ENCODE data around the gene PPM1B.

The PPM1B gene

DNA sequence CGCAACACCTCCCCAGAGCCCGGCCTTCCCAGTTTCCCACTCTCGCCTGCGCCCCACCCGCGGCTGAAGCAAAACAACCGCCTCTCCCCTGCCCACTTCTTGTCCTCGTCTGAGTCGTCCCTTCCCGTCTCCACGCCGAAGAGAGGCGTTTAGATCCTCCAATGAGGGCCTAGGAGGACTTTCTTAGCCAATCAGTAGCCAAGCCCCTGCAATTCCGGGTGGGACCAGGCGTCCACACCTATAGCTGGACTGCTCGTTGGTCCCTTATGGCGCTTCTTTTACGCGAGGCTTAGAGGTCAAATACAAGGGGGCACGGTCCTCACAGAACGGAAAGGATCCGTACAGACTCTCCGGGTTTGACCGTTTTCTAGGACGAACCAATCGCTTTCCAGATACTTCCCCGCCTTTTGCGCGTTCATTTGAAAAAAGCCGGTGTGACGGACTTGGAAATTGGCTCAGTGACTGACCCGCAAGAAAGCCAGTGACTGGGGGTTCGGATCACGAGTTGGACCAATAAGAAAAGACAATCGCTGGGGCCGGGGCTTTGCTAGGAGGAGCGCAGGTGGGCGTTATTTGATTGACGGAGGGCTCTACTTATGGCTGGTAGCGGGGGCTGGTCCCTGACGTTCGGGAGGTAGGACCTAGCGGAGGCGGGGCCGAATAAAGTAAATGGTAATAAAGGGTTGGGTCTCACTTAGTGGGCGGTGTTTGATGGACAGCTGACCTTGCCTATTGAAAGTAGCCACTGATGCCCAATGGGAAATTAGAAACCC, 581 bp upstream of the PPM1B start (continued):
- TF ChIP-seq, protein P1, sequence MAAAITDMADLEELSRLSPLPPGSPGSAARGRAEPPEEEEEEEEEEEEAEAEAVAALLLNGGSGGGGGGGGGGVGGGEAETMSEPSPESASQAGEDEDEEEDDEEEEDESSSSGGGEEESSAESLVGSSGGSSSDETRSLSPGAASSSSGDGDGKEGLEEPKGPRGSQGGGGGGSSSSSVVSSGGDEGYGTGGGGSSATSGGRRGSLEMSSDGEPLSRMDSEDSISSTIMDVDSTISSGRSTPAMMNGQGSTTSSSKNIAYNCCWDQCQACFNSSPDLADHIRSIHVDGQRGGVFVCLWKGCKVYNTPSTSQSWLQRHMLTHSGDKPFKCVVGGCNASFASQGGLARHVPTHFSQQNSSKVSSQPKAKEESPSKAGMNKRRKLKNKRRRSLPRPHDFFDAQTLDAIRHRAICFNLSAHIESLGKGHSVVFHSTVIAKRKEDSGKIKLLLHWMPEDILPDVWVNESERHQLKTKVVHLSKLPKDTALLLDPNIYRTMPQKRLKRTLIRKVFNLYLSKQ (tag by site-specific recombination; IDR thresholded peaks at IDR 0.05; ENCODE audit: borderline replicate concordance): no peak
- TF ChIP-seq ZBTB8A (tag by site-specific recombination; IDR thresholded peaks at IDR 0.05): no peak
- no peak for TF ChIP-seq ZFP3 (tag by site-specific recombination; IDR thresholded peaks at IDR 0.05; ENCODE audit: low read depth)
- no peak for TF ChIP-seq ZNF23 (tag by site-specific recombination; IDR thresholded peaks at IDR 0.05; ENCODE audit: borderline replicate concordance)
- TF ChIP-seq ZNF239 (tag by site-specific recombination; IDR thresholded peaks at IDR 0.05): no peak
- TF ChIP-seq ZNF664 (tag by site-specific recombination; IDR thresholded peaks at IDR 0.05): no peak
- TF ChIP-seq, protein P2, sequence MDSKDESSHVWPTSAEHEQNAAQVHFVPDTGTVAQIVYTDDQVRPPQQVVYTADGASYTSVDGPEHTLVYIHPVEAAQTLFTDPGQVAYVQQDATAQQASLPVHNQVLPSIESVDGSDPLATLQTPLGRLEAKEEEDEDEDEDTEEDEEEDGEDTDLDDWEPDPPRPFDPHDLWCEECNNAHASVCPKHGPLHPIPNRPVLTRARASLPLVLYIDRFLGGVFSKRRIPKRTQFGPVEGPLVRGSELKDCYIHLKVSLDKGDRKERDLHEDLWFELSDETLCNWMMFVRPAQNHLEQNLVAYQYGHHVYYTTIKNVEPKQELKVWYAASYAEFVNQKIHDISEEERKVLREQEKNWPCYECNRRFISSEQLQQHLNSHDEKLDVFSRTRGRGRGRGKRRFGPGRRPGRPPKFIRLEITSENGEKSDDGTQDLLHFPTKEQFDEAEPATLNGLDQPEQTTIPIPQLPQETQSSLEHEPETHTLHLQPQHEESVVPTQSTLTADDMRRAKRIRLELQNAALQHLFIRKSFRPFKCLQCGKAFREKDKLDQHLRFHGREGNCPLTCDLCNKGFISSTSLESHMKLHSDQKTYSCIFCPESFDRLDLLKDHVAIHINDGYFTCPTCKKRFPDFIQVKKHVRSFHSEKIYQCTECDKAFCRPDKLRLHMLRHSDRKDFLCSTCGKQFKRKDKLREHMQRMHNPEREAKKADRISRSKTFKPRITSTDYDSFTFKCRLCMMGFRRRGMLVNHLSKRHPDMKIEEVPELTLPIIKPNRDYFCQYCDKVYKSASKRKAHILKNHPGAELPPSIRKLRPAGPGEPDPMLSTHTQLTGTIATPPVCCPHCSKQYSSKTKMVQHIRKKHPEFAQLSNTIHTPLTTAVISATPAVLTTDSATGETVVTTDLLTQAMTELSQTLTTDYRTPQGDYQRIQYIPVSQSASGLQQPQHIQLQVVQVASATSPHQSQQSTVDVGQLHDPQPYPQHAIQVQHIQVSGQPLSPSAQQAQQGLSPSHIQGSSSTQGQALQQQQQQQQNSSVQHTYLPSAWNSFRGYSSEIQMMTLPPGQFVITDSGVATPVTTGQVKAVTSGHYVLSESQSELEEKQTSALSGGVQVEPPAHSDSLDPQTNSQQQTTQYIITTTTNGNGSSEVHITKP (tag by site-specific recombination; IDR thresholded peaks at IDR 0.05): peak; percentile 80
- TF ChIP-seq TCF7L2 (IDR thresholded peaks at IDR 0.05; ENCODE audit: borderline replicate concordance, low read depth, low read length): no peak
- no peak for TF ChIP-seq ZSCAN30 (tag by site-specific recombination; IDR thresholded peaks at IDR 0.05)
- no peak for TF ChIP-seq ZNF791 (tag by site-specific recombination; IDR thresholded peaks at IDR 0.05)
- no peak for TF ChIP-seq GFI1B (tag by site-specific recombination; IDR thresholded peaks at IDR 0.05)
- no peak for TF ChIP-seq ZNF433 (tag by site-specific recombination; IDR thresholded peaks at IDR 0.05; ENCODE audit: low read depth)
- TF ChIP-seq, protein P3, sequence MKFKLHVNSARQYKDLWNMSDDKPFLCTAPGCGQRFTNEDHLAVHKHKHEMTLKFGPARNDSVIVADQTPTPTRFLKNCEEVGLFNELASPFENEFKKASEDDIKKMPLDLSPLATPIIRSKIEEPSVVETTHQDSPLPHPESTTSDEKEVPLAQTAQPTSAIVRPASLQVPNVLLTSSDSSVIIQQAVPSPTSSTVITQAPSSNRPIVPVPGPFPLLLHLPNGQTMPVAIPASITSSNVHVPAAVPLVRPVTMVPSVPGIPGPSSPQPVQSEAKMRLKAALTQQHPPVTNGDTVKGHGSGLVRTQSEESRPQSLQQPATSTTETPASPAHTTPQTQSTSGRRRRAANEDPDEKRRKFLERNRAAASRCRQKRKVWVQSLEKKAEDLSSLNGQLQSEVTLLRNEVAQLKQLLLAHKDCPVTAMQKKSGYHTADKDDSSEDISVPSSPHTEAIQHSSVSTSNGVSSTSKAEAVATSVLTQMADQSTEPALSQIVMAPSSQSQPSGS (tag by site-specific recombination; IDR thresholded peaks at IDR 0.05; ENCODE audit: low read depth): peak; percentile 23; the same call in 1 of the 2 replicates
- TF ChIP-seq, protein P4, sequence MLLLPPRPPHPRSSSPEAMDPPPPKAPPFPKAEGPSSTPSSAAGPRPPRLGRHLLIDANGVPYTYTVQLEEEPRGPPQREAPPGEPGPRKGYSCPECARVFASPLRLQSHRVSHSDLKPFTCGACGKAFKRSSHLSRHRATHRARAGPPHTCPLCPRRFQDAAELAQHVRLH (tag by site-specific recombination; IDR thresholded peaks at IDR 0.05): peak; percentile 5; the same call in 1 of the 2 replicates
- TF ChIP-seq, protein P5, sequence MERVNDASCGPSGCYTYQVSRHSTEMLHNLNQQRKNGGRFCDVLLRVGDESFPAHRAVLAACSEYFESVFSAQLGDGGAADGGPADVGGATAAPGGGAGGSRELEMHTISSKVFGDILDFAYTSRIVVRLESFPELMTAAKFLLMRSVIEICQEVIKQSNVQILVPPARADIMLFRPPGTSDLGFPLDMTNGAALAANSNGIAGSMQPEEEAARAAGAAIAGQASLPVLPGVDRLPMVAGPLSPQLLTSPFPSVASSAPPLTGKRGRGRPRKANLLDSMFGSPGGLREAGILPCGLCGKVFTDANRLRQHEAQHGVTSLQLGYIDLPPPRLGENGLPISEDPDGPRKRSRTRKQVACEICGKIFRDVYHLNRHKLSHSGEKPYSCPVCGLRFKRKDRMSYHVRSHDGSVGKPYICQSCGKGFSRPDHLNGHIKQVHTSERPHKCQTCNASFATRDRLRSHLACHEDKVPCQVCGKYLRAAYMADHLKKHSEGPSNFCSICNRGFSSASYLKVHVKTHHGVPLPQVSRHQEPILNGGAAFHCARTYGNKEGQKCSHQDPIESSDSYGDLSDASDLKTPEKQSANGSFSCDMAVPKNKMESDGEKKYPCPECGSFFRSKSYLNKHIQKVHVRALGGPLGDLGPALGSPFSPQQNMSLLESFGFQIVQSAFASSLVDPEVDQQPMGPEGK (tag by site-specific recombination; IDR thresholded peaks at IDR 0.05): peak; percentile 90
- TF ChIP-seq ZNF114 (tag by site-specific recombination; IDR thresholded peaks at IDR 0.05): no peak
- no peak for TF ChIP-seq ZNF169 (tag by site-specific recombination; IDR thresholded peaks at IDR 0.05)
- TF ChIP-seq ZNF155 (tag by site-specific recombination; IDR thresholded peaks at IDR 0.05): no peak
- TF ChIP-seq ZNF776 (tag by site-specific recombination; IDR thresholded peaks at IDR 0.05; ENCODE audit: borderline replicate concordance): no peak
- TF ChIP-seq ZXDB (tag by site-specific recombination; IDR thresholded peaks at IDR 0.05): peak; percentile 99
- no peak for TF ChIP-seq ZNF132 (tag by site-specific recombination; IDR thresholded peaks at IDR 0.05; ENCODE audit: borderline replicate concordance)
- 0 out of 2 replicates have a peak, but pooled peaks have one; percentile 13 for TF ChIP-seq ZNF366 (tag by site-specific recombination; conservative IDR thresholded peaks at IDR 0.05)
- no peak for TF ChIP-seq ZBTB21 (tag by site-specific recombination; IDR thresholded peaks at IDR 0.05)
- TF ChIP-seq, protein P6, sequence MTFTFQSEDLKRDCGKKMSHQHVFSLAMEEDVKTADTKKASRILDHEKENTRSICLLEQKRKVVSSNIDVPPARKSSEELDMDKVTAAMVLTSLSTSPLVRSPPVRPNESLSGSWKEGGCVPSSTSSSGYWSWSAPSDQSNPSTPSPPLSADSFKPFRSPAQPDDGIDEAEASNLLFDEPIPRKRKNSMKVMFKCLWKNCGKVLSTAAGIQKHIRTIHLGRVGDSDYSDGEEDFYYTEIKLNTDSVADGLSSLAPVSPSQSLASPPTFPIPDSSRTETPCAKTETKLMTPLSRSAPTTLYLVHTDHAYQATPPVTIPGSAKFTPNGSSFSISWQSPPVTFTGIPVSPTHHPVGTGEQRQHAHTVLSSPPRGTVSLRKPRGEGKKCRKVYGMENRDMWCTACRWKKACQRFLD (tag by site-specific recombination; IDR thresholded peaks at IDR 0.05): no peak
- no peak for TF ChIP-seq ZNF626 (tag by site-specific recombination; IDR thresholded peaks at IDR 0.05)
- TF ChIP-seq ZNF157 (tag by site-specific recombination; IDR thresholded peaks at IDR 0.05): no peak
- TF ChIP-seq, protein P7, sequence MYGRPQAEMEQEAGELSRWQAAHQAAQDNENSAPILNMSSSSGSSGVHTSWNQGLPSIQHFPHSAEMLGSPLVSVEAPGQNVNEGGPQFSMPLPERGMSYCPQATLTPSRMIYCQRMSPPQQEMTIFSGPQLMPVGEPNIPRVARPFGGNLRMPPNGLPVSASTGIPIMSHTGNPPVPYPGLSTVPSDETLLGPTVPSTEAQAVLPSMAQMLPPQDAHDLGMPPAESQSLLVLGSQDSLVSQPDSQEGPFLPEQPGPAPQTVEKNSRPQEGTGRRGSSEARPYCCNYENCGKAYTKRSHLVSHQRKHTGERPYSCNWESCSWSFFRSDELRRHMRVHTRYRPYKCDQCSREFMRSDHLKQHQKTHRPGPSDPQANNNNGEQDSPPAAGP (tag by site-specific recombination; IDR thresholded peaks at IDR 0.05): no peak
